Pancreas (tissue), 10 donors: ENCODE measurements around the gene CES3. TPM values are rescaled to one million over a fixed set of nuclear protein-coding genes. Genes with fewer than 3 reads are reported as not detected.
"Not testable (repeated sequence)": the region's sequence is repeated elsewhere in the genome, so short reads cannot be mapped to it uniquely, and the experiment has no call there.

ENCODE experiments used
- ATAC-seq, 4 donors: fragments of 200-7000 bp; cut with Tn5 transposase; one replicate each; pipeline versions ENCODE4 v1.8.0 to v1.9.1; 2020; ENCODE audit warnings: mild to moderate bottlenecking in 4 of 4, moderate library complexity in 4 of 4
- DNase-seq, 6 donors: peaks; one replicate each; pipeline ENCODE4 v3.0.0-alpha.2; 2020
- FAIRE-seq: peaks from 2 replicates; lab custom pipeline; 2012; peaks lifted over from hg19 to GRCh38; lab: Jason Lieb, UNC
- H3K27ac ChIP-seq, 4 donors: fragments of 200-600 bp; sonication (generic); 1 replicate in 3 of 4; 2 replicates in 1 of 4; pipeline versions ENCODE4 v1.5.0 to v1.8.0; 2020
- H3K27me3 ChIP-seq, 4 donors: fragments of 200-600 bp; one replicate each; pipeline ENCODE4 v1.8.0; 2021
- H3K36me3 ChIP-seq, 3 donors: fragments of 200-600 bp; sonication (generic) in 1 of 3; one replicate each; pipeline versions ENCODE4 v1.5.0 to v1.8.0; 2020 to 2021
- H3K4me1 ChIP-seq, 3 donors: fragments of 200-600 bp; one replicate each; pipeline ENCODE4 v1.8.0; 2021
- H3K4me3 ChIP-seq, 4 donors: fragments of 200-600 bp; sonication (generic) in 2 of 4; one replicate each; pipeline versions ENCODE4 v1.5.0 to v1.8.0; 2020 to 2021
- H3K9me3 ChIP-seq, 4 donors: fragments of 200-600 bp; one replicate each; pipeline ENCODE4 v1.8.0; 2021
- WGBS, 2 donors: extraction: QIAGEN DNeasy Blood & Tissue Kit; methylation state at CpG; one replicate each; pipeline ENCODE4 v1.1.7; 2013; 5-methylcytosine and 5-hydroxymethylcytosine counted together
- intact Hi-C, 3 donors: fragments of 100-400 bp; cut with DNase I; formaldehyde crosslinking; loops; one replicate each; pipeline versions ENCODE4 v1.11.1 to v1.14.2; 2022
- polyA plus RNA-seq, 2 donors: library from polyadenylated mRNA; stranded (reverse); fragments of 200-250 nt; gene quantifications; one replicate each; pipeline ENCODE4 v1.2.3, GENCODE V29; 2013
- total RNA-seq, 6 donors: library from RNA; stranded (reverse); fragmentation: NEBNext Ultra II Directional in 4 of 6; extraction: Animal tissue kit (Norgen Biotek cat#: 25700) in 4 of 6; gene quantifications; one replicate each; pipeline versions ENCODE4 v1.2.1 to v1.2.4, GENCODE V29; 2021 to 2023
- TF ChIP-seq, protein P1 (sequence below), 4 donors: fragments of 200-600 bp; sonication (generic) in 3 of 4; IDR thresholded peaks; one replicate each; pipeline versions ENCODE4 v1.5.0 to v1.8.0; 2021; ENCODE audit warnings: antibody characterized with exemption in 4 of 4
- donor health status: healthy with polysubstance abuse.
- donor health status: DM: no; HTN: no; CAD: no; lungs with moderate emphysema.
- donor health status: DM: no; HTN: no; CAD: no.
- donor health status: control.
- donor health status: control.
- donor health status: Bipolar disorder and iron deficiency.
- donor health status: DM: yes; HTN: yes; CAD: no.
- donor health status: DM: no; HTN: no; CAD: no.
- donor health status: DM: no; HTN: no; CAD: no.
- donor health status: DM: yes; HTN: yes; CAD: no.

CES3 gene
- total and polyA plus RNA-seq, 8 donors = 1.9 to 7.3 (median 5.2) TPM

- ATAC-seq (peak in 1 of 4 donors; percentile 8), FAIRE-seq (no peak), DNase-seq (peak in 1 of 6 donors; percentile 7)
- no peak overlapping the region for H3K27ac ChIP-seq
- no peaks in the 10 kb centered on the region for H3K27me3 ChIP-seq
- WGBS, 2 donors = 61 to 69% methylated on average over 10 of the region's 10 CpGs
- H3K4me1 ChIP-seq = peaks cover 0 to 2% (median 0%) of the 10 kb centered on the region in 3 donors
- no peak overlapping the region for H3K4me3 ChIP-seq
- TF ChIP-seq, protein P1, sequence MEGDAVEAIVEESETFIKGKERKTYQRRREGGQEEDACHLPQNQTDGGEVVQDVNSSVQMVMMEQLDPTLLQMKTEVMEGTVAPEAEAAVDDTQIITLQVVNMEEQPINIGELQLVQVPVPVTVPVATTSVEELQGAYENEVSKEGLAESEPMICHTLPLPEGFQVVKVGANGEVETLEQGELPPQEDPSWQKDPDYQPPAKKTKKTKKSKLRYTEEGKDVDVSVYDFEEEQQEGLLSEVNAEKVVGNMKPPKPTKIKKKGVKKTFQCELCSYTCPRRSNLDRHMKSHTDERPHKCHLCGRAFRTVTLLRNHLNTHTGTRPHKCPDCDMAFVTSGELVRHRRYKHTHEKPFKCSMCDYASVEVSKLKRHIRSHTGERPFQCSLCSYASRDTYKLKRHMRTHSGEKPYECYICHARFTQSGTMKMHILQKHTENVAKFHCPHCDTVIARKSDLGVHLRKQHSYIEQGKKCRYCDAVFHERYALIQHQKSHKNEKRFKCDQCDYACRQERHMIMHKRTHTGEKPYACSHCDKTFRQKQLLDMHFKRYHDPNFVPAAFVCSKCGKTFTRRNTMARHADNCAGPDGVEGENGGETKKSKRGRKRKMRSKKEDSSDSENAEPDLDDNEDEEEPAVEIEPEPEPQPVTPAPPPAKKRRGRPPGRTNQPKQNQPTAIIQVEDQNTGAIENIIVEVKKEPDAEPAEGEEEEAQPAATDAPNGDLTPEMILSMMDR (IDR thresholded peaks at IDR 0.05) = no peak
- intact Hi-C loops = loop anchor here in 1 of 3 donors (10.0 kb wide), 1 partner anchor 49 kb away; no protein-coding TSS in a partner anchor
- no peaks in the 10 kb centered on the region for H3K9me3 ChIP-seq
- no peaks in the 10 kb centered on the region for H3K36me3 ChIP-seq
Measured at GRCh38 chr16:66953462-66954096, 7.5 kb upstream of the CES3 start.

DNA sequence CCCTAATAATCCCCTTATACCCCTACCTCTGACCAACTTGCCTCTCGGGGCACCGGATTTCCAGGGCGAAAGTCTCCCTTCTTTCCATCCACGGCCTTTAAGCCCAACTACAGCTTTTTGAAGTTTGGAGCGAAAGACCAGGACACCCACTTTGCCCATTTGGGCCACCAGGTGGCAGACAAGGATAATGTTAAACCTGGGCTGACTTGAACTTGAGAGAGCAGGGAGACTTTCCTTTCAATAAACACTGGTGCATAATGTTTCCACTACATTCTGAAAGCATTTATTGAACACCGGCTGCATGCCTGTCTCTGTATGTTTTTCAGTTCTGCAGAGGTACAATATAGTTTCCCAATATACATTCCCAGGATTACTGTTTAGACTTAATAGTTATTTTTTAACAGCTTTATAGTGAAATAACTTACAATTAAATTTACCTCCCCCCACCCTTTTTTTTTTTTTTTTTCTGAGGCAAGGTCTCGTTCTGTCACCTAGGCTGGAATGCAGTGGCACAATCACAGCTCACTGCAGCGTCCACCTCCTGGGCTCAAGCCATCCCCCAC lies 6.9 kb upstream of the CES3 start:
- intact Hi-C loops = loop anchor here in 1 of 3 donors (10.0 kb wide), 1 partner anchor 49 kb away; no protein-coding TSS in a partner anchor
- Histone ChIP-seq H3K4me1 (no peaks in the 10 kb centered on the region), H3K9me3 (no peaks in the 10 kb centered on the region), H3K27me3 (no peaks in the 10 kb centered on the region), H3K4me3 (no peak overlapping the region), H3K27ac (no peak overlapping the region), H3K36me3 (no peaks in the 10 kb centered on the region)
- FAIRE-seq = no peak
- WGBS, 2 donors = 6 to 8% methylated on average over 8 of the region's 8 CpGs
- TF ChIP-seq, protein P1 (IDR thresholded peaks at IDR 0.05) = peak; percentile 56 to 75 (median 62)
- DNase-seq = peak; percentile 58 to 86 (median 72)
- ATAC-seq = peak; percentile 75 to 98 (median 94)

DNA sequence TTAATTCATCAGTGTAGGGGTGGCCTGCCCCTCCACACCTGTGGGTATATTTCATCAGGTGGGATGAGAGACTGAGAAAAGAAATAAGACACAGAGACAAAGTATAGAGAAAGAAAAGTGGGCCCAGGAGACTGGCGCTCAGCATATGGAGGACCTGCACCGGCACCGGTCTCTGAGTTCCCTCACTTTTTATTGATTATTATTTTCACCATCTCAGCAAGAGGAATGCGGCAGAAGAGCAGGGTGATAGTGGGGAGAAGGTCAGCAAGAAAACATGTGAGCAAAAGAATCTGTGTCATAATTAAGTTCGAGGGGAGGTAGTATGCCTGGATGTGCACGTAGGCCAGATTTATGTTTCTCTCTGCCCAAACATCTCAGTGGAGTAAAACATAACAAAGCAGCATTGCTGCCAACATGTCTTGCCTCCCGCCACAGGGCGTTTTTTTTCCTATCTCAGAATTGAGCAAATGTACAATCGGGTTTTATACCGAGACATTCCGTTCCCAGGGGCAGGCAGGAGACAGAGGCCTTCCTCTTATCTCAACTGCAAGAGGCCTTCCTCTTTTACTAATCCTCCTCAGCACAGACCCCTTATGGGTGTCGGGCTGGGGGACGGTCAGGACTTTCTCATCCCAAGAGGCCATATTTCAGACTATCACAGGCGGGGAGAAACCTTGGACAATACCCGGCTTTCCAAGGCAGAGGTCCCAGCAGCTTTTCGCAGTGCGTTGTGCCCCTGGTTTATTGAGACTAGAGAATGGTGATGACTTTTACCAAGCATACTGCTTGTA lies 5.5 kb upstream of the CES3 start:
- not testable (repeated sequence) for H3K27ac ChIP-seq, FAIRE-seq
- intact Hi-C loops = loop anchor here in 1 of 3 donors (10.0 kb wide), 1 partner anchor 51 kb away; no protein-coding TSS in a partner anchor

GRCh38 chr16:66956154-66956457 lies 5.0 kb upstream of the CES3 start:
- H3K27ac ChIP-seq, H3K4me3 ChIP-seq, DNase-seq, H3K27me3 ChIP-seq, H3K36me3 ChIP-seq, FAIRE-seq, ATAC-seq, H3K4me1 ChIP-seq, H3K9me3 ChIP-seq: not testable (repeated sequence)
- WGBS, 2 donors = 58 to 67% methylated on average over 1 of the region's 1 CpG
- intact Hi-C loops = loop anchor here in 1 of 3 donors (10.0 kb wide), 1 partner anchor 51 kb away; no protein-coding TSS in a partner anchor

More for the DNA sequence above, 5.5 kb upstream of the CES3 start:
- ATAC-seq, H3K9me3 ChIP-seq, H3K4me3 ChIP-seq, H3K27me3 ChIP-seq, H3K4me1 ChIP-seq, H3K36me3 ChIP-seq: not testable (repeated sequence)
- WGBS, 2 donors = 65 to 69% methylated on average over 17 of the region's 17 CpGs
- DNase-seq = peak in 1 of 6 donors; percentile 11

DNA sequence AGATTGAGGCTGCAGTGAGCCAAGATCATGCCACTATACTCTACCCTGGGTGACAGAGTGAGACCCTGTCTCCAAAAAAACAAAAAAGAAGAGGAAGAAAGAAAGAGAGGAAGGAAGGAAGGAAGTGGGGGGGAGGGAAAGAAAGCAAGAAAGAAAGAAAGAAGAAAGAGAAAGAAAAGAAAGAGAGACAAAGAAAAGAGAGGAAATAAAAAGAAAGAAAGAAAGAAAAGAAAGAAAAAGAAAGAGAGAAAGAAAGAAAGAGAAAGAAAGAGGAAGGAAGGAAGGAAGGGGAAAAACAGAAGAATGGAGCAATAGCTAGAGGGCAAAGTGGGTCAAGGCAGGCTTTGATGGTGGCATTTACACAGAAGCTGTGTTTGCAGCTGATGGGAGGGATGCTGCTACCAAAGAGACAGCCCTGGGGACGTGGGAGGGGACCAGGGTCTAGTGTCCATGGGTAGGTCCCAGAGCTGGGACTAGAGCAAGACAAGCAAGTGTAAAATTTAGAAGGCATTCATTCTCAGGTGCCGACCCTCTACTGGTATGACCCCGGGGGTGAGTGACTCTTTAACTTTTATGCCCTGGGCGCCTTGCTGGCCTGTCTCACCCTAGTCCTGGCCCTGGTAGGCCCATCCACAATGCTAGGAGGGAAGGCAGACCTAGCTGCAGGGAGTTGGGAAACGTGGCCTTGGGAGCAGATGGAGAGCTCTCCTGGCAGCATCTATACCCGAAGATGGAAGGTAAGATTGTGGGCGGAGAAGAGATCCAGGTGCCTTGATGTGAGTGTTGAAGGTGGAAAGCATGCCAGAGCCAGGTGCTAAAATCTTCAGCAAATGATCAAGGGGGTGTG lies 2.0 kb upstream of the CES3 start:
- H3K4me3 ChIP-seq = no peak overlapping the region
- no peaks in the 10 kb centered on the region for H3K9me3 ChIP-seq
- peak in 2 of 6 donors; percentile 38 to 51 for DNase-seq
- H3K27ac ChIP-seq = no peak overlapping the region
- WGBS, 2 donors = 51 to 56% methylated on average over 7 of the region's 7 CpGs
- no peaks in the 10 kb centered on the region for H3K4me1 ChIP-seq
- FAIRE-seq = no peak
- peak in 3 of 4 donors; percentile 39 to 68 (median 59) for ATAC-seq
- H3K27me3 ChIP-seq = no peaks in the 10 kb centered on the region
- no peaks in the 10 kb centered on the region for H3K36me3 ChIP-seq
- TF ChIP-seq, protein P1 (IDR thresholded peaks at IDR 0.05) = no peak
- intact Hi-C loops = loop anchor here in 1 of 3 donors (10.0 kb wide), 1 partner anchor 54 kb away; no protein-coding TSS in a partner anchor
